Lung (tissue), 12 donors: Measurements from ENCODE around the gene TMEM63A. TPM values are rescaled to one million over a fixed set of nuclear protein-coding genes. Genes with fewer than 3 reads are reported as not detected.
A peak's percentile ranks its signal among the peaks of the same experiment; 100 is the strongest.
"Not testable (repeated sequence)": the region's sequence is repeated elsewhere in the genome, so short reads cannot be mapped to it uniquely, and the experiment has no call there.

Source experiments
- ATAC-seq: fragments of 200-7000 bp; cut with Tn5 transposase; one replicate; pipeline ENCODE4 v1.9.1; 2020; ENCODE audit warnings: moderate number of reproducible peaks; ENCODE audit not compliant: insufficient read depth, low FRiP score
- DNase-seq, 3 donors: peaks; one replicate each; pipeline ENCODE4 v3.0.0-alpha.2; 2013 to 2017
- H3K27ac ChIP-seq, 2 donors: one replicate each; pipeline ENCODE4 v1.5.1; 2013; ENCODE audit warnings: mild to moderate bottlenecking in 2 of 2, moderate library complexity in 2 of 2, control low read depth in 1 of 2, inconsistent platforms in 1 of 2, low read depth in 1 of 2, low read length in 1 of 2
- H3K27me3 ChIP-seq, 3 donors: one replicate each; pipeline ENCODE4 v1.5.1; 2013; ENCODE audit warnings: low read length in 2 of 3; ENCODE audit not compliant: control insufficient read depth in 3 of 3, insufficient read depth in 3 of 3
- H3K36me3 ChIP-seq, 4 donors: one replicate each; pipeline ENCODE4 v1.5.1; 2013; ENCODE audit warnings: low read length in 4 of 4, mild to moderate bottlenecking in 1 of 4, moderate library complexity in 1 of 4; ENCODE audit not compliant: control insufficient read depth in 4 of 4, insufficient read depth in 4 of 4
- H3K4me1 ChIP-seq, 5 donors: one replicate each; pipeline ENCODE4 v1.5.1; 2013; ENCODE audit warnings: low read length in 5 of 5, mild to moderate bottlenecking in 2 of 5, moderate library complexity in 1 of 5; ENCODE audit not compliant: control insufficient read depth in 5 of 5, insufficient read depth in 5 of 5
- H3K4me3 ChIP-seq: one replicate; pipeline ENCODE4 v1.5.1; 2013; ENCODE audit warnings: mild to moderate bottlenecking, control low read depth, moderate library complexity
- H3K9ac ChIP-seq, 2 donors: one replicate each; pipeline ENCODE4 v1.5.1; 2013; ENCODE audit warnings: low read length in 2 of 2, control low read depth in 1 of 2; ENCODE audit not compliant: insufficient read depth in 1 of 2
- H3K9me3 ChIP-seq, 4 donors: one replicate each; pipeline ENCODE4 v1.5.1; 2013; ENCODE audit warnings: low read length in 3 of 4, mild to moderate bottlenecking in 1 of 4, moderate library complexity in 1 of 4; ENCODE audit not compliant: control insufficient read depth in 4 of 4, insufficient read depth in 3 of 4
- CTCF ChIP-seq: IDR thresholded peaks from 2 replicates; pipeline ENCODE4 v1.5.1; 2012; ENCODE audit warnings: mild to moderate bottlenecking; ENCODE audit errors: control extremely low read depth, extremely low read depth
- WGBS, 2 donors: extraction: QIAGEN DNeasy Blood & Tissue Kit; methylation state at CpG; one replicate each; pipeline ENCODE4 v1.1.7; 2013; 5-methylcytosine and 5-hydroxymethylcytosine counted together
- polyA plus RNA-seq, 2 donors: library from polyadenylated mRNA; stranded (reverse); fragments of 200-250 nt; gene quantifications; one replicate each; pipeline ENCODE4 v1.2.1, GENCODE V29; 2013
- total RNA-seq, 2 donors: library from RNA; depleted of rRNA in 1 of 2; stranded (reverse); fragments of >200 nt in 1 of 2; gene quantifications; one replicate each; pipeline ENCODE4 v1.2.1, GENCODE V29; 2014 to 2021
- donor health status: control.
- donor health status: control.
- donor health status: Bipolar disorder and iron deficiency.
- donor health status: healthy.
- donor health status: DM: yes; HTN: yes; CAD: no.

The TMEM63A gene
- total and polyA plus RNA-seq, 4 donors = 26.1 to 108 (median 73.1) TPM

GRCh38 chr1:225840713-225841112, 41.5 kb downstream of the TMEM63A start:
- Histone ChIP-seq H3K4me1 (peaks cover 0 to 15% (median 5%) of the 10 kb centered on the region in 5 donors), H3K36me3 (peaks cover 0 to 52% (median 47%) of the 10 kb centered on the region in 4 donors), H3K9ac (no peak overlapping the region), H3K4me3 (no peak overlapping the region), H3K27ac (no peak overlapping the region), H3K9me3 (no peaks in the 10 kb centered on the region), H3K27me3 (no peaks in the 10 kb centered on the region)
- ATAC-seq (no peak), DNase-seq (no peak)
- TF ChIP-seq CTCF = no peak
- 90 to 93% methylated on average over 4 of the region's 4 CpGs for WGBS, 2 donors

GRCh38 chr1:225840223-225840610, 42.0 kb downstream of the TMEM63A start:
- H3K4me1 ChIP-seq = peaks cover 0 to 14% (median 0%) of the 10 kb centered on the region in 5 donors
- ATAC-seq (no peak), DNase-seq (no peak)
- WGBS, 2 donors = 92 to 100% methylated on average over 1 of the region's 1 CpG
- H3K9ac ChIP-seq = no peak overlapping the region
- H3K36me3 ChIP-seq = peaks cover 0 to 52% (median 45%) of the 10 kb centered on the region in 4 donors
- H3K27ac ChIP-seq = no peak overlapping the region
- TF ChIP-seq CTCF = no peak
- no peaks in the 10 kb centered on the region for H3K9me3 ChIP-seq
- H3K4me3 ChIP-seq = no peak overlapping the region
- H3K27me3 ChIP-seq = no peaks in the 10 kb centered on the region

GRCh38 chr1:225838793-225839192, 43.4 kb downstream of the TMEM63A start:
- WGBS, 2 donors = 93 to 95% methylated on average over 14 of the region's 14 CpGs
- Histone ChIP-seq H3K36me3 (peaks cover 0 to 52% (median 42%) of the 10 kb centered on the region in 4 donors), H3K4me3 (no peak overlapping the region), H3K27me3 (no peaks in the 10 kb centered on the region), H3K27ac (no peak overlapping the region), H3K9ac (no peak overlapping the region), H3K4me1 (peaks cover 0 to 16% (median 6%) of the 10 kb centered on the region in 5 donors), H3K9me3 (no peaks in the 10 kb centered on the region)
- ATAC-seq = no peak
- DNase-seq = no peak
- TF ChIP-seq CTCF = no peak

- DNase-seq, ATAC-seq, H3K27me3 ChIP-seq, H3K27ac ChIP-seq, H3K4me3 ChIP-seq, H3K9me3 ChIP-seq: not testable (repeated sequence)
- 84 to 86% methylated on average over 4 of the region's 4 CpGs for WGBS, 2 donors
- Histone ChIP-seq H3K4me1 (peaks cover 0 to 22% (median 6%) of the 10 kb centered on the region in 5 donors), H3K9ac (peak overlapping the region in 1 of 2 donors; percentile 10), H3K36me3 (peaks cover 4 to 48% (median 41%) of the 10 kb centered on the region in 4 donors)
These were observed 45.9 kb downstream of the TMEM63A start for GRCh38 chr1:225836296-225836695.
